KOPT-K1 (cell line): Measurements from ENCODE around the gene P2RX1.
A peak's percentile ranks its signal among the peaks of the same experiment; 100 is the strongest.

ENCODE experiments used
- H3K27ac ChIP-seq: fragments of 200-600 bp; sonication (generic); 2 replicates; pipeline ENCODE4 v1.5.1; 2016; ENCODE audit warnings: antibody characterized with exemption, mild to moderate bottlenecking, low read depth, low read length; ENCODE audit not compliant: poor library complexity, severe bottlenecking
- H3K36me3 ChIP-seq: fragments of 200-600 bp; sonication (generic); 2 replicates; pipeline ENCODE4 v1.5.1; 2017; ENCODE audit warnings: antibody characterized with exemption, mild to moderate bottlenecking, low read length, moderate library complexity; ENCODE audit not compliant: insufficient read depth
- H3K9me3 ChIP-seq: fragments of 200-600 bp; sonication (generic); 2 replicates; pipeline ENCODE4 v1.5.1; 2017; ENCODE audit warnings: antibody characterized with exemption, low read length, mild to moderate bottlenecking; ENCODE audit not compliant: insufficient read depth, poor library complexity, severe bottlenecking

Gene P2RX1

DNA sequence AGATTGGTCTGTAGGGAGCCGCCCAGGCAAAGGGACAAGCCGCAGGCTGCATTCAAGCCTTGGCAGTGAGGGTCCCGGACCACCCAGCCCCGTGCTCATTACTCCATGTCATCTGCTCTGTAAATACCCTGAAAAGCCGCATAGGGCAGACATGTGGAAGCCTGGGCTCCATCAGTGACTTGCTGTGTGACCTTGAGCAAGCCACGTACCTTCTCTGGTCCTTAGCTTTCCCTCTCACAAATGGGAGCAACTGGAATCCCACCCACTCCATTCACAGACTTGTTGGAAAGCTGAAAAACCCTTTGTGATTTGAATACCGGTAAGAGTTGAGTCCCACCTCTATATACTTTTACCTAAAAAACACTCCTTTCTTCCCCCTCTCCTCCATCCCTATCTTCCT is 35.3 kb downstream of the P2RX1 start:
- H3K9me3 ChIP-seq, result no peaks in the 10 kb centered on the region

DNA sequence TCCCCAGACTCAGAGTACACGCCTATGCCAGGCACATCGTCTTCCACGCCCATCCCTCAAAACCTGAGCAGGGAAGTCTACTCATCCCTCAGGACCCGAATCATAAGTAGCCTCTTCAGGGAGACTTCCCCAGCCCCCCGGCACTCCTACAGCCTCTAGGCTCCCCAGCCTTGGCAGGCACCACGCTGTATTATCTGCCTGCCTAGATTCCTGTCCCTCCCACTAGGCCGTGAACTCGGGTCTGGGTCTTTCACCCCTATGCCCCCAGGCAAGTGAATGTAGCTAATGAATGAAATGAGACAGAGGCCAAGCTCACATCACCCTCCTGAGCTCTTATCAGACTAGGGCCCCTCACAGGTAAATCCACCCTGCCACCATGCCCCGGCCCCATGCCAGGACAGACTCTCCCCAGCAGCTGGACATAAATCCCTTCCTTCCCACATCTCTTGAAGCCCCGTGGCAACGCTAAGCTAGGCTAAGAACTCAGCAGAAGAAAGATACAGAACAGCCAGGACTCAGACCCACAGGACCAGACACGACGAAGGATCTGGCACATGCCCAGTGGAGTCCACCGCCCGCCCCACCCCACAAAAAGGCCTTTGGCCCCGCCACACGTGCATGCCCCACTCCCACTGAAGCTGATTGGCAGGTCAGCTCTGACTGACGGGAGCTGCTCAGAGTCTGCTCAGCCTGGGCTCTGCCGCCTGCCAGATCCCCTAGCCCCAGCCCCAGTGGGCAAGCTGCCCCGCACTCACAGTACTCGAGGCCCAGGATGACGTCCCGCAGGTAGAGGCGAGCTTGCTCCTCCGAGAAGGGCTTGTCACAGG is 36.5 kb downstream of the P2RX1 start:
- Histone ChIP-seq H3K9me3 (no peaks in the 10 kb centered on the region), H3K27ac (no peak overlapping the region), H3K36me3 (no peaks in the 10 kb centered on the region; the same call in 1 of the 2 replicates)

More for the DNA sequence above, 35.3 kb downstream of the P2RX1 start:
- Histone ChIP-seq H3K27ac (no peak overlapping the region), H3K36me3 (no peaks in the 10 kb centered on the region; the same call in 1 of the 2 replicates)

DNA sequence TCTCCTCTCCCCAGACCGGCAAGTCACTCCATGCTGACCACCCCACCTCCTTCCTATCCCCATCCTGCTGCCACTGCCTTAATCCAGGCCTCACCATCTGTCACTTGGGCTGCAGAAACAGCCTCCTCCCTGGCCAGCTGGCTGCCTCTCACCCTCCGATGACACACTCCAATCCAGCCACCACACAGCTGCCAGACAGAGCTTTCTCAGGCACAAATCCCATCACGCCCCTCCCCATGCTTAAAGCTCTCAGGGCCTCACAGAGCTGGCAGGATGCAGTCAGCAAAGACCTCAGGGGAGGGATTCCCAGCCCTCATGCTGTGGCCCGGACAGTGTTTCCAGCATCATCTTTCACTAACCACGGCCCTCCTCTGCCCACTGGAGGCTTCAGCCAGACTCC is 37.1 kb downstream of the P2RX1 start:
- Histone ChIP-seq H3K36me3 (no peaks in the 10 kb centered on the region; the same call in 1 of the 2 replicates), H3K9me3 (no peaks in the 10 kb centered on the region), H3K27ac (no peak overlapping the region)

DNA sequence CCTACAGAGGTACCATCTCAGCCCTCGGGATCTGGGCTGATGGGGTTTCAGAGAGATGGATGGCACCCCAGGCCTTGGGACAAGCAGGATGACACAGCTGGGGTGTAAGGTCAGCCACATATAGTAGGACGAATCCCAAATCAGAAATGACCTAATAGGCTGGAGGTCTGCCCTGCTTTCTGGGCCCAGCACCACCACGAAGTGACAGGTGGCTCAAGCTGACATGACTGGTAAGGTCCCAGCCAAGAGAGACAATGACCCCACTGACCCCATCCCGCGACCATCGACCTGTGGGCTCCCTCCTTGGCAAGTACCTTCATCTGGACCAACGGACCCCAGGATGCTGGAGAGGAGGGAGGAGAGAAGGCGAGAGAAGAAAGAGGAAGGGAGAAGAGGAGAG is 39.0 kb downstream of the P2RX1 start:
- no peak overlapping the region for H3K27ac ChIP-seq
- H3K9me3 ChIP-seq, result no peaks in the 10 kb centered on the region
- H3K36me3 ChIP-seq, result peaks cover 7% of the 10 kb centered on the region; the same call in 1 of the 2 replicates

DNA sequence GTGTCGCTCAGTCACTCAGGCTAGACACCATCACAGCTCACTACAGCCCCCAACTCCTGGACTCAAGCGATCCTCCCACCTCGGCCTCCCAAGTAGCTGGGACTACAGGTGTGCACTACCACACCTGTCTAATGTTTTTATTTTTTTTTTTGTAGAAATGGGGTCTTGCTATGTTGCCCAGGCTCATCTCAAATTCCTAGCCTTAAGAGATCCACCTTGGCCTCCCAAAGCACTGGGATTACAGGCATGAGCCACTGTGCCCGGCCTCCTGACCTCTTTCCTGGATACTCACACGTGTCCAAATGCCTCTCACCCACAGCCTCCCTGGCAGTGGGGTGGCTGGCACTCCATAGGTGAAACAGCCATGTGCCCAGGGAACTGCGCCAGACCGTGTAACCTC is 40.9 kb downstream of the P2RX1 start:
- Histone ChIP-seq H3K36me3 (peaks cover 8% of the 10 kb centered on the region; the same call in 1 of the 2 replicates), H3K9me3 (no peaks in the 10 kb centered on the region), H3K27ac (no peak overlapping the region)

DNA sequence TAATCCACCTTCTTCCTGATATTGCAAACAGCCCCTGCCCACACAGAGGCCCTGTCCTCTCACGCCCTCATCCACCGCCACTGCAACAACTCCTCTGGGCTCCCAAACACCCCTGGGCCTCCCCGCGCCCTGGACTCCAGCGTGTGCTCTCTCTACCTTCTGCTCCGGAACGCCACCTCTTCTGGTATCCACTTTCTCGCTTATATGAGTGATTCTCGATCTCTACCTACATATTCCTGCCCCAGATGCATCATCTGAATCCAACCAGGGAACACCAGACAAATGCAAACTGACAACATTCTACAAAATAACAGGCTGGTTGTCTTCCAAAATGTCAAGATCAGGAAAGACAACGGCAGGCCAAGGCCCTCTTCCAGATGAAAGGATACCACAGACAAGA is 42.4 kb downstream of the P2RX1 start:
- Histone ChIP-seq H3K36me3 (peaks cover 8% of the 10 kb centered on the region; the same call in 1 of the 2 replicates), H3K9me3 (no peaks in the 10 kb centered on the region), H3K27ac (no peak overlapping the region)

DNA sequence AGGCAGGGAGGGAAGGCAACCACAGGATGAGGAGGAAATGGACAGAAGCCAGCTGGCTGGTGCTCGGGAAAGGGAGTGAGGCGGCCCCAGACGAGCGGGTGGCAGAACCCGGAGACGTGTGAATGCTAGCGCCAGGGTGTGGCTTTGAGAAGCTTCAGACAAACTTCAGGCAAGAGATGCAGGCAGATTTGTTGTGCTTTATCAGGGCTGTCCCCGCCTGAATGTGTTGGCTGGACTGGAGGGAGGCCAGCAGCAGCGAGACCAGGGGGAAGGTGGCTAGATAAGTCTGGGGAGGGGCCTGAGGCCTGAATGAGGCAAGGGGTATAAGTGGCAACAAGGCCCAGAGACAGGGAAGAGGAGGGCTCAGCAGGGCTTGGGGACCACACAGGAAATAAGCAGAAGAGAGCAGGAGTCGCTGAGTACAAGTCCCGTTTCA is 45.4 kb downstream of the P2RX1 start:
- H3K9me3 ChIP-seq, result no peaks in the 10 kb centered on the region
- H3K27ac ChIP-seq, result peak overlapping the region; percentile 59
- peaks cover 8% of the 10 kb centered on the region; the same call in 1 of the 2 replicates for H3K36me3 ChIP-seq

DNA sequence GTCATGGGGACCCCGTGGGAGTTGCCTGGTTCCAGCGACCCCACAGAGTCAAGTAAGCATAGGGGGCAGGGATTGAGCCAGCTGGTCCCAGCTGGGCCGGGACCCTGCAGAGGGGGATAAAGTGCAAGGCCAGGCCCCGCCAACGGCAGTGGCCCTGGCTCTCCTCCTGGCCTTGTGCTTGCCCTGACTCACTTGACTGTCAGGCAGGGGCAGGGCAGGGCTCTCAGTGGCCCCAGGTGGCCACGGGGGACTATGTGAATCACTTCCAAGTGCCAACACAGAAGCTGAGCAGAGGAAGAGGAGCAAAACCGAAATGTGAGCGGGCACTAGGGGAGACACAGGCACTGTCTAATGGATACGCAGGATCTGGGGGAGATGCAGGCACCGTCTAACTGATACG is 48.7 kb downstream of the P2RX1 start:
- H3K36me3 ChIP-seq, result peaks cover 5% of the 10 kb centered on the region; the same call in 1 of the 2 replicates
- no peaks in the 10 kb centered on the region for H3K9me3 ChIP-seq
- no peak overlapping the region for H3K27ac ChIP-seq

DNA sequence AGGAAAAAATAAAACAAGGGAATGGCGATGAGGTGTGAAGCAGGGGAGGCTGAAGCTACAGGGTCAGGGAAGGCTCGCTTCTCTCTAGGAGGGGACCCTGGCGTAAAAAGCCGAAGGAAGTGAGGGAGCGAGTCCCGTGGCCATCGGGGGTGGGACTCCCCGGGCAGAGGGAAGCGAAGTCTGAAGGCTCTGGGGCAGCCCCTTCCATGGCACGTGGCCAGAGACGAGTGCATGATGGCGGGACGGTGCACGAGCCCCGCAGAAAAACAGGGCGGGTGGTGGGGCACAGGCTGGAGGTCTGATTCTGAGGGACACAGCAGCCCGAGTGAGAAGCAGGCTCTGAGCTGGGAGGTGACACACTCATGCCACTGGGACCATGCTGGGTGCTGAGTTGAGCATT is 49.2 kb downstream of the P2RX1 start:
- H3K27ac ChIP-seq, result no peak overlapping the region
- H3K9me3 ChIP-seq, result no peaks in the 10 kb centered on the region
- H3K36me3 ChIP-seq, result no peaks in the 10 kb centered on the region

DNA sequence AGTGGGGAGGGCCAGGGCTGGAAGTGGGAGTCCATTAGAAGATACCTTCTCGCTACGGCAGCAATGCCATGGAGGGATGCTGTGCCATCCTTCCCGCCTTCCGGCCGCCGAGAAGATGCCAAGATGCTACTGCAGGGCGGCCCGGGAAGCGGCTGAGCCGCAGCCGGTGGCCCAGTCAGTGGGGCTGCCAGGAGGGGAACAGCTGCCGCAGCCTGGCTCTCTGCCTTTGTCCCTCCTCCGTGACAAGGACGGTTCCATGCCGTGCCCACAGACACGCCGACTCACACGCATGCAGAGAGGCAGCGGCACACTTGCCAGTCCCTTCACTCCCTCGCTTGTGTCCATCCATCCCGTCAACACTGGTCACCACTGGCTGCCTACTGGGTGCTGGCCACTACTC is 50.0 kb downstream of the P2RX1 start:
- H3K27ac ChIP-seq, result no peak overlapping the region
- H3K9me3 ChIP-seq, result no peaks in the 10 kb centered on the region
- no peaks in the 10 kb centered on the region for H3K36me3 ChIP-seq

DNA sequence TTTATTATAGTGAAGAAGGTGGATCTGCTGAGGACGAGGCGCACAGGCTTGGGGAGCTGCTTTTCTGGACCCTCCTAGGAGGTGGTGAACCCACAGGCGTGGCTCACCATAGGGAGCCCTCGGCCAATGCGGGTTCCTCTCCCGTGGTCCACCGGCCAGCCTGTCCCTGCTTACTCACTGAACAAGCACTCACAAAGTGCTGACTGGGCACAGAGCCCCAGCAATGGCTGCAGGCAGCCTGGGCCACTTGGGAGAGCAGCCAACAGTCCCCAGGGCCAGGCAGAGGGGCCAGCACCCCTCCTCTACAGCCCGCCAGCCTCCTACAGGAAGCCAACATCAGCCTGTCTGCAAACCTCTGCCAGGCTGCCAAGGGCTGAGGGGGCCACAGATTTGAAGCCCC is 51.1 kb downstream of the P2RX1 start:
- Histone ChIP-seq H3K9me3 (no peaks in the 10 kb centered on the region), H3K36me3 (no peaks in the 10 kb centered on the region), H3K27ac (no peak overlapping the region)

DNA sequence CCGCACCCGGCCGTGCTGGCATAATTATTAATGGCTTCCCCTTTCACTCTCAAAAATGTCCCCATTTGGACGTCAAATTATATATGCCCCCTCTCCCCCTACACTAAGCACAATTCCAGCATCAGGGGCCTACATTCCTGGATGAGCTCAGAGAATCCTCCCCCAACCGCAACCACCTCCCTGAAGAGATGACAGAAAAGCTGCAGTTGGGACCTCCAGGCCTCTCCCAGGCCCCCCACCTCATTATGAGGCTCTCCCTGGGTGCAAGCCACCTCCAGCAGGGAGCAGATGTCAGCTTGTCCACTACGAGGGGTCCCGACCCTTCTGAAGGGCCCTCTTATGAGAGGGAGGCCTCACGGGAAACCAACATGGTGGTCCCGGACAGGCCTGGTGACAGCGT is 51.7 kb downstream of the P2RX1 start:
- Histone ChIP-seq H3K27ac (no peak overlapping the region), H3K36me3 (no peaks in the 10 kb centered on the region), H3K9me3 (no peaks in the 10 kb centered on the region)

DNA sequence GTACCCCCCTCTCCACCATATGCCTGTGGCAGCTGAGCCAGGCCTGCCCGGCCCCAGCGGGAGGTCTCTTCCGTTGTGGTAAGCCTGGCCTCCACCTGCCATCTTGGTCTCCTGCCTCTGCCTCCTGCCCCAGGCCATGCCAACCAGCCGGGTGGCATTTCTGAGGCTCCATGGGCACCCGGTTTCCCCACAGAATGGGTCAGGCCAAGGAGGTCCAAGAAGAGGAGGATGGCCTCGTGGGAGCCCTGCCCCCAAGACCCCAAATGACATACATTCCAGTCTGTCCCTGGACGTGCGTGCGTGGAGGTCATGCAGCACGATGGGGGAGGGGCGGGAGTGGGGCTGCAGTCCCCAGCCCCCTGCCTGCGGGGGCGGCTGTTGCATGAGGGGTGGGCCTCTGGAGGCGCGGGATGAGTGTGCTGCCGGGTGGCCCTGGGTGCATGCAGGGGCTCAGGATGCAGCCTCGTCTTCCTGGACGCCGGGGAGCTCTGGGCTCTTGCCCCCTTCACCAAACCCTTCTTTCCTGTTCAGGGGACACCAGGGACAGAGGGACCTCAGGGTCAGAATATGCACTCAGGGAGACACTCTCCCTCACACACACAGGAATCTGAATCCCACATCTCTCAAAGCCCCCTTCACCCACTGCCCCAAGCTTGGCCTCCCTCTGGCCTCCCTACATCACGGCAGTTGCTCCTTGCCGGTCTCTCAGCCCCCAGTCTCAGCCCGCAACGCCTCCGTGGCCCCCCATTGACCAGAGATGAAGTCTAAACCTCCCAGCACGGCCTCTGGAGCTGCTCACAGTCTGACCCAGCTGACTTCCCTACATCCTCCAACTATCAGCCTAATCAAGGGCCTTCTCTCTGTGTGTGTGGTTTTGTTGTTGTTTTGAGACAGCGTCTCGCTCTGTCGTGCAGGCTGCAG is 54.2 kb downstream of the P2RX1 start:
- H3K9me3 ChIP-seq, result no peaks in the 10 kb centered on the region
- H3K36me3 ChIP-seq, result no peaks in the 10 kb centered on the region
- no peak overlapping the region for H3K27ac ChIP-seq

DNA sequence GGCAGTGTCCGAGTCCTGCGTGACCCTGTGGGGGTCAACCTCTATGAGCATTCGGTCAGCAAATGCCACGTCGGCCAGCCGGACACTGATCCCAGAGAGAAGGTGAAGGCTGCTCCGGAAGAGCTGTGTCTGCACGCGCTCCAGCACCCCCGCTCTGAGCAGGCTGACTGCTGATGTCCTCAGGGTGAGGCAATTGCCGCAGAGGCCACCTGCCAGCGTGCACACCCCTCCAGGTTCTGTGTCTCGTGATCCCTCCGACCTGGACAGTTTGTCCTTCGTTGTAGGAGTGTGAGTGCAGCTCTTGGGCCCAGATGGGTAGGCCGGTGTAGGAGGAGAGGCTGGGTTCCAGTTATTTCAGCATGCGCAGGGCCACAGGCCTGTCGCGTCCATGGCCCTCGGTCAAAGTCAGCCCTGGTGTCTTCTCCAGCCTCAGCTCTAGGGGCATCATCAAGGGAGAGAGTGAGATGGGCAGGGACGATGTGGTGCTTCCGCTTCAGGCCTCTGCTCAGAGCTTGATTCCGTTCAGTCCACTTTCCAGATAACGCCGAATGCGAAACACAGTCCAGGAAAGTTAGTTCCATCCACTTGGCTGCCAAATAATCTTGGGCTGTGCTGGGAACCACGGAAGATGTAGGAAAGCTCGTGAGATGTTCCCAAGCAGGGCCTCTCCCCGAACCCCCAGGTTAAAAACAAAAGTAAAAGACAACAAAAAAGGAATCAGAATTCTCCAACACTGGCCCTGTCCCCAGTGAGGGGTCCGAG is 55.1 kb downstream of the P2RX1 start:
- Histone ChIP-seq H3K9me3 (no peaks in the 10 kb centered on the region), H3K36me3 (no peaks in the 10 kb centered on the region), H3K27ac (no peak overlapping the region)

DNA sequence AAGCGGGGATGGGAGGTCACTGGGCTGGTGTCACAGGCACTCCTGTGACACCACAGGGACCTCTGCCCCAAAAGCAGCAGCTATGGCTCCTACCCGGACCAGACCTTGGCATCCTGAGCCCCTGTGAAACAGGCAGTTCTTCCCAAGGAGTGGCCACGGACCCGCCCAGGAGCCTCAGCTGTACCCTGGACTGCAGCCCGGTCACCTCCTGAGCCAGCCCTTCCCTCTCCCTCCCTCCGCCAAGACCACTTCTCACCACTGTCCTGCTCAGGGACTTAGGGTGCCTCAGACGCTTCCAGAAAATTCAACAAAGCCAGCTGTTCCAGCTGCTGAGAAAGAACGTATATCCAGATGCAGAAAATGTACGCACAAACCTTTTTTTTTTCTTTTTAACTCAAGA is 56.3 kb downstream of the P2RX1 start:
- H3K9me3 ChIP-seq, result no peaks in the 10 kb centered on the region
- no peak overlapping the region for H3K27ac ChIP-seq
- H3K36me3 ChIP-seq, result no peaks in the 10 kb centered on the region
